ENCODE measurements around the gene NANOGP8. TPM values are rescaled to one million over a fixed set of nuclear protein-coding genes. Genes with fewer than 3 reads are reported as not detected.
"Not testable (repeated sequence)": the region's sequence is repeated elsewhere in the genome, so short reads cannot be mapped to it uniquely, and the experiment has no call there.

NANOGP8 gene
- total RNA-seq, 4 donors from 2014 or later = 2.8 TPM; not detected in 3

GRCh38 chr15:35089551-35089950 lies 4.5 kb upstream of the NANOGP8 start:
- intact Hi-C loops (cut with DNase I; ENCODE audit: low total_unique reads) = no loop called here
- no peak for DNase-seq
- no peaks in the 10 kb centered on the region for H3K9me3 ChIP-seq
- H3K27ac ChIP-seq = no peak overlapping the region
- H3K4me3 ChIP-seq = no peak overlapping the region
- H3K36me3 ChIP-seq = no peaks in the 10 kb centered on the region
- H3K4me1 ChIP-seq = no peaks in the 10 kb centered on the region
- TF ChIP-seq POLR2A (IDR thresholded peaks at IDR 0.05) (no peak), CTCF (IDR thresholded peaks at IDR 0.05) (no peak)
- no peaks in the 10 kb centered on the region for H3K27me3 ChIP-seq

- Histone ChIP-seq H3K4me3 (no peak overlapping the region), H3K27me3 (no peaks in the 10 kb centered on the region), H3K27ac (no peak overlapping the region), H3K36me3 (no peaks in the 10 kb centered on the region), H3K4me1 (no peaks in the 10 kb centered on the region), H3K9me3 (no peaks in the 10 kb centered on the region)
- intact Hi-C loops (cut with DNase I; ENCODE audit: low total_unique reads) = no loop called here
- TF ChIP-seq CTCF (IDR thresholded peaks at IDR 0.05) (no peak), POLR2A (IDR thresholded peaks at IDR 0.05) (no peak)
- DNase-seq = no peak
Observed at GRCh38 chr15:35088329-35088728, 3.2 kb upstream of the NANOGP8 start.

GRCh38 chr15:35087759-35088158 lies 2.7 kb upstream of the NANOGP8 start:
- Histone ChIP-seq H3K27me3 (no peaks in the 10 kb centered on the region), H3K4me3 (no peak overlapping the region), H3K4me1 (no peaks in the 10 kb centered on the region), H3K9me3 (no peaks in the 10 kb centered on the region), H3K36me3 (no peaks in the 10 kb centered on the region), H3K27ac (peak overlapping the region; percentile 45 to 47)
- TF ChIP-seq POLR2A (IDR thresholded peaks at IDR 0.05) (no peak), CTCF (IDR thresholded peaks at IDR 0.05) (no peak)
- intact Hi-C loops (cut with DNase I; ENCODE audit: low total_unique reads) = no loop called here
- DNase-seq = no peak

- H3K9me3 ChIP-seq; H3K4me3 ChIP-seq; DNase-seq; H3K27me3 ChIP-seq; H3K36me3 ChIP-seq; H3K4me1 ChIP-seq; intact Hi-C loops (cut with DNase I; ENCODE audit: low total_unique reads); H3K27ac ChIP-seq: not testable (repeated sequence)
Observed at GRCh38 chr15:35082371-35083348, 2.4 kb downstream of the NANOGP8 start.

- H3K9me3 ChIP-seq; H3K4me1 ChIP-seq; H3K36me3 ChIP-seq; H3K27me3 ChIP-seq; DNase-seq; intact Hi-C loops (cut with DNase I; ENCODE audit: low total_unique reads); H3K4me3 ChIP-seq: not testable (repeated sequence)
- peak overlapping the region; percentile 76 to 78 for H3K27ac ChIP-seq
Observed at GRCh38 chr15:35081626-35082365, 3.3 kb downstream of the NANOGP8 start.

- no peaks in the 10 kb centered on the region for H3K27me3 ChIP-seq
- DNase-seq = no peak
- peak overlapping the region; percentile 76 to 78 for H3K27ac ChIP-seq
- H3K9me3 ChIP-seq = no peaks in the 10 kb centered on the region
- intact Hi-C loops (cut with DNase I; ENCODE audit: low total_unique reads) = no loop called here
- peak overlapping the region; percentile 16 to 20 for H3K4me3 ChIP-seq
- no peaks in the 10 kb centered on the region for H3K4me1 ChIP-seq
- no peaks in the 10 kb centered on the region for H3K36me3 ChIP-seq
- TF ChIP-seq POLR2A (IDR thresholded peaks at IDR 0.05) (no peak), CTCF (IDR thresholded peaks at IDR 0.05) (no peak)
Observed at GRCh38 chr15:35080226-35080625, 4.9 kb downstream of the NANOGP8 start.
